Germinal center (tissue), 1 donor: Measurements from ENCODE around the gene CR1.
"Not testable (repeated sequence)": the region's sequence is repeated elsewhere in the genome, so short reads cannot be mapped to it uniquely, and the experiment has no call there.

ENCODE experiments used
- DNase-seq: peaks from one replicate; pipeline ENCODE4 v3.0.0; 2012; ENCODE audit warnings: mixed read lengths, low spot score

The CR1 gene

DNA sequence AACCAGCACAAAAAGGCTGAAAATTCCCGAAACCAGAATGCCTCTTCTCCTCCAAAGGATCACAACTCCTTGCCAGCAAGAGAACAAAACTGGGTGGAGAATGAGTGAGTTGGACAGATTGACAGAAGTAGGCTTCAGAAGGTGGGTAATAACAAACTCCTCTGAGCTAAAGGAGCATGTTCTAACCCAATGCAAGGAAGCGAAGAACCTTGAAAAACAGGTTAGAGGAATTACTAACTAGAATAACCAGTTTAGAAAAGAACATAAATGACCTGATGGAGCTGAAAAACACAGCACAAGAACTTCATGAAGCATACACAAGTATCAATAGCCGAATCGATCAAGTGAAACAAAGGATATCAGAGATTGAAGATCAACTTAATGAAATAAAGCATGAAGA lies 93.5 kb downstream of the CR1 start:
- not testable (repeated sequence) for DNase-seq

- DNase-seq = not testable (repeated sequence)
Observed at GRCh38 chr1:207591205-207591604, 95.2 kb downstream of the CR1 start.

- DNase-seq = not testable (repeated sequence)
Observed at GRCh38 chr1:207594095-207594494, 98.1 kb downstream of the CR1 start.

- DNase-seq = no peak
Observed at GRCh38 chr1:207603777-207604176, 107.8 kb downstream of the CR1 start.

GRCh38 chr1:207605444-207606361 lies 109.7 kb downstream of the CR1 start:
- DNase-seq = no peak

GRCh38 chr1:207606362-207606755 lies 110.4 kb downstream of the CR1 start:
- DNase-seq = no peak

- no peak for DNase-seq
Observed at GRCh38 chr1:207612762-207613161, 116.8 kb downstream of the CR1 start.

- DNase-seq = peak; percentile 49
Observed at GRCh38 chr1:207619871-207620542, 124.0 kb downstream of the CR1 start.

DNA sequence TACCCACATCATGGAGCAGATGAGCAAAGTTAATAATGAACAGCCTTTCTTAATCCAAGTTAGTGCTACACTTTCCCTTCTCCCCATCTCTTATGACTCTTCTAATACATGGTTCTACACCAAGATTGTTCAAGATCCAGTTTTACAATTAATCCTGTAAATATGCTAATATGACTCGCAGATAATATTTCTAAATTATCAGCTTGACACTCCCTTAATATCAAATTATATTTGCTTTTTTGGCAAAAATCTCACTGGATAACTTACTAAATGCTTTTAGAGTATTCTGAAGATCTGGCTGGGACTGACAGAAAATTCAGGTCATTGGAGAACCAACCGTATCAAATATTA lies 124.6 kb downstream of the CR1 start:
- no peak for DNase-seq

DNA sequence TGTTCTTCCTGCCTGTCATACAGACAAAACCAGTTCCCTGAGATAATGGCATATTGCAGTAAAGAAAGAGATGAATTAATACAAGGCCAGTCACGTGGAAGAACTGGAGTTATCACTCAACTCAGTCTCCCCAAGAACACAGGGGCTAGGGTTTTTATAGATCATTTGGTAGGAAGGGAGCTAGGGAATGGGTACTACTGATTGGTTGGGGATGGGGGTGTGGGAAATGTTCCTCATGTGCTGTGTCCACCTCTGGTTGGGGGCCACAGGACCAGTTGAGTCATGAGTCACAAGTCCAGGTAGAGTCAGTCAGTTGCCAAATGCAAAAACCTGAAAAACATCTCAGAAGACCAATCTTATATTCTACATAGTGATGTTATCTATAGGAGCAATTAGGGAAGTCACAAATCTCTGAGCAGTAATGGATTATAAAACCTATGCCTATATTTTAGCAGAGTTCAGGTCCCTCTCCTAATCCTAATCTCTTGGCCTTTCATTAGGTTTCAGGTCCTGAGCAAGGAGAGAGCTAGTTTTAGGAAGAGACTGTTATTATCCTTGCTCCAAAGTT lies 129.6 kb downstream of the CR1 start:
- not testable (repeated sequence) for DNase-seq

DNA sequence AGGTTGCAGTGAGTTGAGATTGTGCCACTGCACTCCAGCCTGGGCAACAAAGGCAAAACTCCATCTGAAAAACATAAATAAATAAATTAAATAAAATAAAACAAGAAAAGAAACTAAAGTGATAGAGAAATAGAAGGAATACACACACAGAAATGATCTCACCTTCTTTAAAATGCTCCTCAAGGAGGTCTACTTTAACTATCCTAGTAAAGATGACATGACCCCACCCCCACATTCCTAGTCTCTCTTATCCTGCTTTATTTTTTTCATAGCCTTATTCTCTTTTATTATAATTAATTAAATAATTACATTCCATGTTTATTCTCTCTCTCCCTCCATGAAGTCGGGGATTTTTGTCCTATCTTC lies 131.0 kb downstream of the CR1 start:
- no peak for DNase-seq

DNA sequence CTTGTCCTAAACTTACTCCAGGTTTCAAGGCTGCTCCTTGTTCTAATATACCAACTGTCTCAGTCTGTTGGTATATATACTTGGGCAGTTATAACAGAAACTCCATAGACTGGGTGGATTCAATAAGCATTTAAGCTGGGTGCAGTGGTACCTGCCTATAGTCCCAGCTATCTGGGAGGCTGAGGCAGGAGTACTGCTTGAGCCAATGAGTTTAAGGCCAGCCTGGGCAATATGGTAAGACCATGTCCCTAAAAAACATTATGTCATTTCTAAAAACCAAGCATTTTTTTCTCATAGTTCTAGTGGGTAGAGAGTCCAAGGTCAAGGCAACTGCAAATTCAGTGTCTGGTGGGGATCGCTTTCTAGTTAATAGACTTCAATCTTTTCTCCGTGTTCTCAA lies 131.5 kb downstream of the CR1 start:
- DNase-seq = no peak

DNA sequence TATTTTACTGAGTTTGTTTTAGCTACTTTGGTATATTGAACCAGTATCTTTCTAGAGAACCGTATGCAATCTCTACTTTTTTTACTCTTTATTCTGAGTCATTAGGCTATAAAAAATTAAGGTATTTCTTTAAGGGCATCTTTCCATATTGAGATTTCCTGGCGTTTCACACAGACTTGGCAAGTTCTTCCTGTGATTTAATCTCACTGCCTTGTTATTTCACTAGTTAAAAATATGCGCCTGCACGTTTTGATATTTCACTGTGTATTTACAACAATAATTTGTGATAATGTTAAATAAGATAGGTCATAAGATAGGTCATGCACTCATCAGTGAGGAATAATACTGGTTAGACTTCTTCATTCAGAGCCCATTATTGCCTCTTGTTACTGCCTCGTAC lies 132.8 kb downstream of the CR1 start:
- no peak for DNase-seq

DNA sequence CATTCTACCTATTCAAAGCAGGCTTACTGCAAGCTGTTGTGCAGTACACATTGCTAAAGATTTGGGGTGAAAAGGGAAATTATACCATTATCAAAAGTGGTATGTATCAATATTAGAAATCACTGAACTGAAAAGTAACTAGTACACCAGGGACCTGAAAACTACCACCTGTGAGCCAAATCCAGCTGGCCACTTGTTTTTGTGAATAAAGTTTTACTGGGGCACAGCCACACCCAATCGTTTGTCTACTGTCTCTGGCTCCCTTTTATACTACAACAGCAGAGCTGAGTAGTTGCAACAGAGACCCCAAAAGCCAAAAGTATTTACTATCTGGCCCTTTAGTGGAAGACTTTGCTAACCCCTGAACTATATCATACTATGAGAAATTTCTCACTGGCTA lies 135.2 kb downstream of the CR1 start:
- no peak for DNase-seq

- DNase-seq = no peak
Observed at GRCh38 chr1:207633226-207633625, 137.3 kb downstream of the CR1 start.

- not testable (repeated sequence) for DNase-seq
Observed at GRCh38 chr1:207633699-207634289, 137.8 kb downstream of the CR1 start.

DNA sequence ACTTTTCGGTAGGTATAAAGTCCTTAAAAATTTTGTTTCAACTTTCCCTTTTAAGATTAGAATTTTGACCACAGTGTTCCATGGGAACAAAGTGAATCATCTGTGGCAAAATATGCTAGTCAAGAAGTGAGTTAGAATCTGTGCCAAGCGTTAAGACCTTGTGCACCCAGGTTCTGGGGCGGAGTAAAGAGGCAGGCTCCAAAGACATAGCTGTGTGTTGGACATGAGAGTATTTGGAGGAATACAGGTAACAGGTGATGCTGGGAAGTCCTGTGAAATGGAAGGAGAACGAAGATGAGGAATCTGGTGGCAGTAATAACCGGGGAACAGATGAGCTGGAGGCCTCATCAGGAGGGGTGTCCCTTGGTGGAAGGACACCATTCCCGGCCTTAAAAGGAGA lies 138.3 kb downstream of the CR1 start:
- not testable (repeated sequence) for DNase-seq

GRCh38 chr1:207635569-207636186 lies 139.7 kb downstream of the CR1 start:
- not testable (repeated sequence) for DNase-seq

DNA sequence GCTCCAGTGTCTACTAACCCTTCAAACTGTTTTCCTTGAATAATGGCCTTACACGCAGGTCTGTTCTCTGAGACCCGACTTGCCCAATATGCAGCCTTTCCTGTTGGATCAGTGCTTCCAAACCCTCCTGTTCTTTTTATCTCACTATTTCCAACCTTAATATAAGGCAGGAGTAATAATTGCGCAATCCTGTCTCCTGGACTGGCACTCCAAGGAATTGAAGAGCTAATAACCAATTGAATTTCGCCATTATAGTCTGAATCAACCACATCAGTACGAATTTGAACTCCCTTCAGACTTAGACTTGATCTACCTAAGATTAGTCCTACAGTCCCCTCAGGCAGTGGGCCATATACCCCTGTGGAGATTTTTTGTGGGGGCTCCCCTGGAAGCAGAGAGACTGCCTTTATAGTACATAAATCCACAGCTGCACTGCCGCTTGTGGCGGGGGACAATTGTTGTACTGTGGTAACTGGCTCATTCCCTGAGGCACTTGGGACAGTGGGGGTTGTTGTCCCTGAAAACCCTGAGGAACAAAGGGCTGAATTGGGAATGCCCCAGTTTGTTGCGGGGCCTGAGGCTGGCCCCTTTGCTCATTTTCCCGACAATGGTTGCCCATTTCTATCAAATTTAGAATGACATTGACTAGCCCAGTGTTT lies 142.7 kb downstream of the CR1 start:
- DNase-seq = not testable (repeated sequence)

DNA sequence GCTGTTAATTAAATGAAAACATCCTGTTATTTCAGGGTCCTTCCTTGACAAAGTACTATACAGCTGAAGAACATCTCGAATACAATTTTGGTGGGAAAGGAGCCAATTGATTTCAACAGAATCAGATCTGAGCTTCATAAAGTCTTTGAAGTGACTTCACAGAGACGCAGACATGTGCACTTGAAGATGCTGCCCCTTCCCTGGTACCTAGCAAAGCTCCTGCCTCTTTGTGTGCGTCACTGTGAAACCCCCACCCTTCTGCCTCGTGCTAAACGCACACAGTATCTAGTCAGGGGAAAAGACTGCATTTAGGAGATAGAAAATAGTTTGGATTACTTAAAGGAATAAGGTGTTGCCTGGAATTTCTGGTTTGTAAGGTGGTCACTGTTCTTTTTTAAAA lies 143.4 kb downstream of the CR1 start:
- DNase-seq = not testable (repeated sequence)

GRCh38 chr1:207644166-207644851 lies 148.4 kb downstream of the CR1 start:
- DNase-seq = no peak
